ENCODE data around the gene PABPN1L.

DNA sequence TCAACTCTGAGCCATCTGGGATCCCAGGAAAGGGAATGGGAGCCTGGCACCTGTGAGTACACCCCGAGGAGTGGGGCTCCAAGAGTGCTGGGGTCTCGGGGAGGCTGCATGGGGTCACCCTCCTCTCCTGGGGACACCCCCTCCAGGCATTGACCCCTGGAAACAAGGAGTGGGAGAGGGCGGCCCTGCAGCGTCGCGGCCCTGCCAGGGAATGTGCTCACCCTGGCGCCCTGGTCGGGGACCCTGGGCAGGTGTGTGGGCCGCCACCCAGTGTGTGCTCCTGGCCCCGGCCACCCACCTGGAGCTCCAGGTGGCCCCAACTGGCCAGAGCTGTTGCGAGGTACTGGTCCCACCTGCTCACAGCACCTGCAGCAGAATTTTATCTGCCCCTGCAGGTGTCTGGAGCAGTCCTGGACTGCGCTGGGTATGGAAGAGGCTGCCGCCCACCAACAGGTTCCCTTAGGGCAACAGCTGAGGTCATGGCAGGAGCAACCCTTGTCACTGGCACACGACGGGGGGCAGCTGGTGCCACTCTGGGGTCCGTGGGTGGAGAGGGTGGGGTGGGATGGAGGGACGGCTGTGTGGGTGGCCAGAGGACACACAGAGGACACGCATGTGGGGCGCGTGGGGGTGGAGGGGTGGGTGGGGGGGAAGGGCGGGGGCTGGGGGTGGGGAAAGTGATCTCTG, 5.4 kb upstream of the PABPN1L start:
- TF ChIP-seq CTCF (IDR thresholded peaks at IDR 0.05) (no peak), EZH2phosphoT487 (IDR thresholded peaks at IDR 0.05) (no peak)

Measured in neural progenitor cell (in vitro differentiated cells).